Measurements from ENCODE around the gene BRD2. TPM values are rescaled to one million over a fixed set of nuclear protein-coding genes. Genes with fewer than 3 reads are reported as not detected.

The BRD2 gene
- total RNA-seq, 1 donor from 2014 or later: 234 TPM

GRCh38 chr6:33007831-33008400, 39.5 kb downstream of the BRD2 start:
- Mint-ChIP-seq H3K27me3 (ENCODE audit: low read depth, unreplicated experiment) (peaks cover 27% of the 10 kb centered on the region), H3K4me3 (ENCODE audit: unreplicated experiment) (no peak overlapping the region), H3K27ac (ENCODE audit: unreplicated experiment) (no peak overlapping the region), H3K4me1 (ENCODE audit: low read depth, unreplicated experiment) (no peaks in the 10 kb centered on the region), H3K36me3 (ENCODE audit: low read depth, unreplicated experiment) (no peaks in the 10 kb centered on the region), H3K9me3 (ENCODE audit: unreplicated experiment) (no peaks in the 10 kb centered on the region)
- FAIRE-seq: no peak
- Histone ChIP-seq H3K36me3 (ENCODE audit: insufficient read depth, low read length) (no peaks in the 10 kb centered on the region), H3K9ac (ENCODE audit: low read length) (no peak overlapping the region), H3K79me2 (ENCODE audit: insufficient read depth, low read length) (no peaks in the 10 kb centered on the region), H3K27ac (ENCODE audit: low read depth, low read length) (no peak overlapping the region), H3K27me3 (ENCODE audit: insufficient read depth, low read length) (peaks cover 24% of the 10 kb centered on the region), H4K20me1 (ENCODE audit: insufficient read depth, low read length) (no peaks in the 10 kb centered on the region), H3K4me2 (ENCODE audit: low read length) (no peak overlapping the region), H3K4me1 (ENCODE audit: insufficient read depth, low read length) (peaks cover 3% of the 10 kb centered on the region), H3K4me3 (ENCODE audit: insufficient read depth, low read depth, low read length) (no peak overlapping the region), H3K9me3 (ENCODE audit: insufficient read depth, low read depth, low read length) (no peaks in the 10 kb centered on the region), H2AFZ (ENCODE audit: low read depth, low read length) (no peak overlapping the region)
- DNase-seq (ENCODE audit: low read depth): no peak
- TF ChIP-seq CTCF (IDR thresholded peaks at IDR 0.05; ENCODE audit: insufficient read depth, low read depth, low read length): no peak
- TF ChIP-seq EZH2 (IDR thresholded peaks at IDR 0.05; ENCODE audit: insufficient read depth, low read length): no peak

- peak within 1 kb of the TSS; percentile 73 for H3K4me3 Mint-ChIP-seq (ENCODE audit: unreplicated experiment)
- Histone ChIP-seq H3K4me3 (ENCODE audit: insufficient read depth, low read depth, low read length) (no peak within 1 kb of the TSS), H2AFZ (ENCODE audit: low read depth, low read length) (peak within 1 kb of the TSS; percentile 61)
These were observed 40.8 kb downstream of the BRD2 start, which contains the start of gene HLA-DOA for GRCh38 chr6:33008944-33009861. HLA-DOA (minus strand) TSS chr6:33009591.

More at GRCh38 chr6:33008944-33009861, 40.8 kb downstream of the BRD2 start, which contains the start of gene HLA-DOA:
- H3K36me3 Mint-ChIP-seq (ENCODE audit: low read depth, unreplicated experiment): no peaks in the 10 kb centered on the region
- Histone ChIP-seq H3K27ac (ENCODE audit: low read depth, low read length) (no peak within 1 kb of the TSS), H4K20me1 (ENCODE audit: insufficient read depth, low read length) (no peaks in the 10 kb centered on the region), H3K4me2 (ENCODE audit: low read length) (peak within 1 kb of the TSS; percentile 80), H3K79me2 (ENCODE audit: insufficient read depth, low read length) (no peaks in the 10 kb centered on the region), H3K4me1 (ENCODE audit: insufficient read depth, low read length) (peaks cover 3% of the 10 kb centered on the region), H3K36me3 (ENCODE audit: insufficient read depth, low read length) (no peaks in the 10 kb centered on the region), H3K9me3 (ENCODE audit: insufficient read depth, low read depth, low read length) (no peaks in the 10 kb centered on the region), H3K27me3 (ENCODE audit: insufficient read depth, low read length) (peaks cover 20% of the 10 kb centered on the region), H3K9ac (ENCODE audit: low read length) (no peak within 1 kb of the TSS)
- peak; percentile 3 for DNase-seq (ENCODE audit: low read depth)
- H3K27ac Mint-ChIP-seq (ENCODE audit: unreplicated experiment): no peak within 1 kb of the TSS
- TF ChIP-seq EZH2 (IDR thresholded peaks at IDR 0.05; ENCODE audit: insufficient read depth, low read length) (no peak), CTCF (IDR thresholded peaks at IDR 0.05; ENCODE audit: insufficient read depth, low read depth, low read length) (no peak)
- H3K4me1 Mint-ChIP-seq (ENCODE audit: low read depth, unreplicated experiment): no peaks in the 10 kb centered on the region
- H3K27me3 Mint-ChIP-seq (ENCODE audit: low read depth, unreplicated experiment): peaks cover 27% of the 10 kb centered on the region
- no peak for FAIRE-seq
- no peaks in the 10 kb centered on the region for H3K9me3 Mint-ChIP-seq (ENCODE audit: unreplicated experiment)

All from astrocyte (in vitro differentiated cells and primary cell).